ENCODE measurements around the gene EPS8L2. TPM values are rescaled to one million over a fixed set of nuclear protein-coding genes. Genes with fewer than 3 reads are reported as not detected.
"Not testable (repeated sequence)": the region's sequence is repeated elsewhere in the genome, so short reads cannot be mapped to it uniquely, and the experiment has no call there.

The EPS8L2 gene
- total RNA-seq, 2 donors from 2014 or later, result 92.1 to 114 TPM

GRCh38 chr11:728901-729491, 23.0 kb downstream of the EPS8L2 start:
- H3K27ac ChIP-seq, result no peak overlapping the region
- 72% methylated on average over 15 of the region's 15 CpGs for WGBS
- peaks cover 13% of the 10 kb centered on the region for H3K4me1 ChIP-seq (replicated peaks)
- H3K27me3 ChIP-seq (replicated peaks; ENCODE audit: insufficient read depth), result no peaks in the 10 kb centered on the region
- intact Hi-C loops (cut with DNase I), result no loop called here
- TF ChIP-seq, protein P1, sequence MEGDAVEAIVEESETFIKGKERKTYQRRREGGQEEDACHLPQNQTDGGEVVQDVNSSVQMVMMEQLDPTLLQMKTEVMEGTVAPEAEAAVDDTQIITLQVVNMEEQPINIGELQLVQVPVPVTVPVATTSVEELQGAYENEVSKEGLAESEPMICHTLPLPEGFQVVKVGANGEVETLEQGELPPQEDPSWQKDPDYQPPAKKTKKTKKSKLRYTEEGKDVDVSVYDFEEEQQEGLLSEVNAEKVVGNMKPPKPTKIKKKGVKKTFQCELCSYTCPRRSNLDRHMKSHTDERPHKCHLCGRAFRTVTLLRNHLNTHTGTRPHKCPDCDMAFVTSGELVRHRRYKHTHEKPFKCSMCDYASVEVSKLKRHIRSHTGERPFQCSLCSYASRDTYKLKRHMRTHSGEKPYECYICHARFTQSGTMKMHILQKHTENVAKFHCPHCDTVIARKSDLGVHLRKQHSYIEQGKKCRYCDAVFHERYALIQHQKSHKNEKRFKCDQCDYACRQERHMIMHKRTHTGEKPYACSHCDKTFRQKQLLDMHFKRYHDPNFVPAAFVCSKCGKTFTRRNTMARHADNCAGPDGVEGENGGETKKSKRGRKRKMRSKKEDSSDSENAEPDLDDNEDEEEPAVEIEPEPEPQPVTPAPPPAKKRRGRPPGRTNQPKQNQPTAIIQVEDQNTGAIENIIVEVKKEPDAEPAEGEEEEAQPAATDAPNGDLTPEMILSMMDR (IDR thresholded peaks at IDR 0.05), result no peak
- TF ChIP-seq POLR2AphosphoS5 (IDR thresholded peaks at IDR 0.05) (no peak), POLR2A (IDR thresholded peaks at IDR 0.05) (no peak)
- H3K4me3 ChIP-seq, result no peak overlapping the region
- H3K9me3 ChIP-seq, result no peaks in the 10 kb centered on the region
- no peaks in the 10 kb centered on the region for H3K36me3 ChIP-seq
- DNase-seq (ENCODE audit: low spot score), result no peak

GRCh38 chr11:729492-730074, 23.6 kb downstream of the EPS8L2 start:
- no peak overlapping the region for H3K27ac ChIP-seq
- H3K4me1 ChIP-seq (replicated peaks), result peaks cover 13% of the 10 kb centered on the region
- TF ChIP-seq, protein P1 (IDR thresholded peaks at IDR 0.05), result no peak
- no peak for TF ChIP-seq POLR2A (IDR thresholded peaks at IDR 0.05)
- no peaks in the 10 kb centered on the region for H3K36me3 ChIP-seq
- H3K9me3 ChIP-seq, result no peaks in the 10 kb centered on the region
- intact Hi-C loops (cut with DNase I), result no loop called here
- WGBS, result 42% methylated on average over 17 of the region's 17 CpGs
- no peak for DNase-seq (ENCODE audit: low spot score)
- no peaks in the 10 kb centered on the region for H3K27me3 ChIP-seq (replicated peaks; ENCODE audit: insufficient read depth)
- no peak overlapping the region for H3K4me3 ChIP-seq

GRCh38 chr11:733072-733471, 27.0 kb downstream of the EPS8L2 start:
- H3K27me3 ChIP-seq (replicated peaks; ENCODE audit: insufficient read depth), result no peaks in the 10 kb centered on the region
- H3K9me3 ChIP-seq, result no peaks in the 10 kb centered on the region
- no peak for DNase-seq (ENCODE audit: low spot score)
- H3K4me3 ChIP-seq, result no peak overlapping the region
- no peaks in the 10 kb centered on the region for H3K4me1 ChIP-seq (replicated peaks)
- no peaks in the 10 kb centered on the region for H3K36me3 ChIP-seq
- 78% methylated on average over 20 of the region's 20 CpGs for WGBS
- no peak for TF ChIP-seq POLR2AphosphoS5 (IDR thresholded peaks at IDR 0.05)
- no peak overlapping the region for H3K27ac ChIP-seq
- intact Hi-C loops (cut with DNase I), result no loop called here

GRCh38 chr11:734541-734940, 28.5 kb downstream of the EPS8L2 start:
- H3K27me3 ChIP-seq (replicated peaks; ENCODE audit: insufficient read depth); DNase-seq (ENCODE audit: low spot score); H3K4me3 ChIP-seq; H3K4me1 ChIP-seq (replicated peaks); H3K27ac ChIP-seq; H3K36me3 ChIP-seq; intact Hi-C loops (cut with DNase I); H3K9me3 ChIP-seq: not testable (repeated sequence)
- WGBS, result 93% methylated on average over 15 of the region's 26 CpGs

- no peak overlapping the region for H3K4me3 ChIP-seq
- no peaks in the 10 kb centered on the region for H3K4me1 ChIP-seq (replicated peaks)
- DNase-seq (ENCODE audit: low spot score), result no peak
- H3K36me3 ChIP-seq, result no peaks in the 10 kb centered on the region
- TF ChIP-seq POLR2A (IDR thresholded peaks at IDR 0.05), result no peak
- TF ChIP-seq, protein P1 (IDR thresholded peaks at IDR 0.05), result no peak
- no peak for TF ChIP-seq POLR2AphosphoS5 (IDR thresholded peaks at IDR 0.05)
- no peaks in the 10 kb centered on the region for H3K27me3 ChIP-seq (replicated peaks; ENCODE audit: insufficient read depth)
- no peak overlapping the region for H3K27ac ChIP-seq
- intact Hi-C loops (cut with DNase I), result no loop called here
- 38% methylated on average over 11 of the region's 11 CpGs for WGBS
- H3K9me3 ChIP-seq, result no peaks in the 10 kb centered on the region
Measured at GRCh38 chr11:737366-737765, 31.3 kb downstream of the EPS8L2 start.

DNA sequence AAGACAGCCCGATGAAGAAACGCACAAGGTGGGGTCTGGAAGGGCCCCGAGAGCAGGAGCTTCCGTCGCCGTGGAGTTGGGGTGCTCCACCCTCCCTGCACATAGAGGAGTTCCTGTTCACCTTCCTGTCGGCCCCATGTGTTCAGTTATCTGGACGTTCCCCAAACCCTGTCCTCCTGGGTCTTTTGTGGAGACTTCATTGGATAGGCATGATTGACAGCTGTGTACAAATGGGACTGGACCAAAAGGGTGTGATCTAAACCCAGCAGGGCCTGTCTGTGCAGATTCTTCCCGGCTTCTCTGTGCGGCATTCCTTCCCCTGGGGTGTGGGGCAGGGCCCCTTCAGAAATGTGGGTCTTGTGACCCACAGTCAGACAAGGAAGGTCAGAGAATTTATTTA, 31.9 kb downstream of the EPS8L2 start:
- 41% methylated on average over 10 of the region's 10 CpGs for WGBS
- DNase-seq (ENCODE audit: low spot score); H3K27me3 ChIP-seq (replicated peaks; ENCODE audit: insufficient read depth); H3K36me3 ChIP-seq; H3K9me3 ChIP-seq; H3K27ac ChIP-seq; H3K4me1 ChIP-seq (replicated peaks); intact Hi-C loops (cut with DNase I); H3K4me3 ChIP-seq: not testable (repeated sequence)

All from prostate gland (tissue), 2 donors.